Stimulated activated CD4-positive, alpha-beta T cell treated with anti-CD3 and anti-CD28 coated beads, Interleukin-1b, Interleukin-23, amount 100 ng/mL, for 24 hours (primary cell): ENCODE data around the gene HMX1.

Experiments used
- DNase-seq, 4 experiments: peaks; one replicate each; pipeline ENCODE4 v3.0.0-alpha.2; 2020; ENCODE audit warnings: low read depth in 4 of 4, low spot score in 1 of 4

The HMX1 gene

DNA sequence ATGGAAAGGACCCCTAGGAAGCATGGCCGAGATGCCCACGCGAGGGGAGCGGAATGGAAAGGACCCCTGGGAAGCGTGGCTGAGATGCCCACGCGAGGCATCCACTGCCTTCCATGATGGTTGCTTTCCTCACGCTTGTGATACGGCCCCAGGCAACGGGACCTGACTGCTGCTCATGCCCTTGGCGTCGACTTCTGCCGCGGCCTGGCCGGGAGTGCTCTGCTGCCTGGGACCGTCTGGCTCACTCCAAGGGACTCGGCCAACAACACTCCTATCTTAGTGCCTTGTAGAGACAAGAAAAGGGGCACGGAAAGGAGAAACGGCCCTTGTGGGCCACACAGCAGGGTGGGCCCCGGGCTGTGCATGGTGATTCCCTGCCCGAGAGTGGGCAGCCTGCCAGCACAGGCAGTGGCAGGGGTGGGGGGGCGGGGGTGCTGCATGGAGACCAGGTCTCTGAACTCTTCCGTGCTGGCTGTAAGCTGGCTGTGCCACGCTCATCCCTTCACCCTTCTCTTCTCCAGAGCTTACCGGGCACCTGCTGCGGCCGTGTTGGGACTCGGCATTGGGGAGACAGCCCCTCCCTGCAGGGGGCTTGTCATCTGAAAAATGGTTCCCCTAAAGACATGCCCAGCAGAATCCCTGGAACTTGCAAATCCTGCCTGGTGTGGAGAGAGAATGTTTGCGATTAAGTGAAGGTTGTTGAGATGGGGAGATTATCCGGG is 38.6 kb upstream of the HMX1 start:
- no peak for DNase-seq

DNA sequence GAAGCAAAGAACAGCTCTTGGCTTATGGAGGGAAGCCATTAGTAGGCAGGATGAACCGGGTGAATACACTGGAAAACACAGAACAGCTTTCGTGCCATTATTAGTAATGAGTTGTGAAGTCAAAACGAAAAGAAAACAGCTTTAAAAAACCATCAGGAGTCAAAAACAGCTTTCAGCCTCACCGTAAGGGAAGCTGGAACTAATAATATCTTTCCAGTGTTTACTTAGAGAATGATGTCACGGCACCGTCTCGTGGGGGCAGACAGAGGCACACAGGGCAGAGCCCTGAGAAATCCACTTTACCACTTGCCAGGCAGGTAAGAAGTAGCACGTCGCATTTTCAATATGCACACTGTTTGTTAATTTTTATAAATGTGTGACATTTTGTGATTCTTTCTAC is 37.9 kb upstream of the HMX1 start:
- no peak for DNase-seq

DNA sequence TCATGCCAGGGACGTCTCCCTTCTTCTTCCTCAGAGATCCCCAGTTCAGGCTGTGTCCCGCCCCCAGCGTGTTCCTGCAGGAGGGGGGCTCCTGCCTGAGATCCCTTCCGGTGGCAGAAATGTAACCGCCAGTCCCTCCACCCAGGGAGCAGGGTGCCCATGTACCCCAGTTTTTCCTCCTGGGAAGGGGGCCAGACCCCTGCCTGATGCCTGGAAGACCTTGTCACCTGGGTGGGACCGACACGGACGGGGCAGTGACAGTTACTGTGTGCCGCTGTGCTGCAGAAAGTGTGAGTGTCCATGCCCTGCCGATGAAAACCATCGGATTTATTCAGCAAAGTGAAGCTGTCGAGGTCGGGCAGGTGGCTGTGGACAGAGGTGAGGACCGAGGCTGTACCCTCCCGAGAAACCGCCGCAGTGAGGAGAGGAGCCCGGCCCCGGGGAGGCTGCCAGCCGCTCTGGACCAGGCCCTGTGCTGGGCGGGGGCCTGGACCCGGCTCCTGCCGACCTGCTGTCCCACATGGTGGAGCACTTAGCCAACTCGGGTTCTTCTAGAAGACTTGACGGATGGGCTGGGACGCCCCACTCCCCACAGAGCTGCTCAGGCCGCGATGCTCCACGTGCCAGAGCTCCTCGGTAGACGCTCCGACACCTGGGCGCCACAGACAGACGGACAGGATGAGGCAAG is 36.7 kb upstream of the HMX1 start:
- DNase-seq, result no peak

DNA sequence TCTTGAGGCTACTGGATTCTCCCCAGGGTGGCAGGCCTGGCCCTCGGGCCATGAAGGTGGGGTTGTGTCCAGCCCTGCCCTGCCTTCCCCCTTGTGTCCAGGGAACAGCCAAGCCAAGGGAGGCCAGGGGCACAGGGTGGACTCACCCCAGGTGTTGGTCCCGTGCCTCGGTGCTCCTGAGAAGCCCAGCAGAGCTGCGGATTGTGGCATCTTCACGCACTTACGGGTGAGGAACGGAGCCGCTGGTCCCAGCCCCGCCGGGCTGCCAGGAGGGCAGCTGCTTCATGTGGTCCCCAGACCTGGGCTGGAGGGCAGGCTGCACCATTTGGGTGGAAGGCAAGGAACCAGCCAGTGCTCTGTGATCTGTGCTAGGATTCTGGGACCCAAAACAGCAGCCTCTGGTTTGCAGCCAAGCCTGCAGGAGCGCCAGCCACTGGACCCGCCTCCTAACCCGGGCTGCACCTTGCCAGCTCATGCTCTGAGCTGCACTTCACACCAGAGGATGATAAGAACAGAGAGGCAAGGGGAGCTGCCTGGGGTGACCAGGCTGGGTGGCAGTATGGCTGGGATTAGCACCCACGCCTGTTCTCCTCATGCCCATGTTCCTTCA is 36.1 kb upstream of the HMX1 start:
- DNase-seq, result no peak

DNA sequence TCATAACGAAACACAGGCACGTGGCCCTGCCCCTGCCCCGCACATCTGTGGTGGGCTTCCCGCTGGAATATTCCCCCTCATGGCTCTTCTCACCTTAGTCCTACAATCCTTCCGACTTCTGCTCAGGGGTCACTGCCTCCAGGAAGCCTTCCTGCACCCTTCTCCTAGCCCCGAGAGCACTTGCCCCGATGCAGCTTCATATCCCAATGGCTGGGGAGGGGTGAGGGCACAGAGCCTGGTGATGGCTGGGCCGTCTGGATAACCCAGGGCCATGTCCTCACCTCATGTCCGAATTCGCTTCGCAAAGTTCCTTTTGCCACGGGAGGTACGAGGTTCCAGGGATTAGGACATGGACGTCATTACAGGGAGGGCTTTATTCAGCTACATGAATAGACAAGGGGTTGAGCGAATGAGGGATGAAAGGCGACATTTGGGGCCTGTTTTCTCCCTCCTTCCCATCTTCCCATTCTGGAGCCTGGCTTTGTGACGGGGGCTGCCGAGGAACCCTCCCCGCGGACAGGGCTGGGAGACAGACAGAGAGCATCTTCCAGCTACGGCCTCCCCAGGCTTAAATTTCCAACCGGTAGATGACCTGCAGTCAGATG is 35.5 kb upstream of the HMX1 start:
- DNase-seq, result no peak

- no peak for DNase-seq
Observed at GRCh38 chr4:8906668-8906970, 35.0 kb upstream of the HMX1 start.

- DNase-seq, result no peak
Observed at GRCh38 chr4:8905773-8906667, 34.4 kb upstream of the HMX1 start.

DNA sequence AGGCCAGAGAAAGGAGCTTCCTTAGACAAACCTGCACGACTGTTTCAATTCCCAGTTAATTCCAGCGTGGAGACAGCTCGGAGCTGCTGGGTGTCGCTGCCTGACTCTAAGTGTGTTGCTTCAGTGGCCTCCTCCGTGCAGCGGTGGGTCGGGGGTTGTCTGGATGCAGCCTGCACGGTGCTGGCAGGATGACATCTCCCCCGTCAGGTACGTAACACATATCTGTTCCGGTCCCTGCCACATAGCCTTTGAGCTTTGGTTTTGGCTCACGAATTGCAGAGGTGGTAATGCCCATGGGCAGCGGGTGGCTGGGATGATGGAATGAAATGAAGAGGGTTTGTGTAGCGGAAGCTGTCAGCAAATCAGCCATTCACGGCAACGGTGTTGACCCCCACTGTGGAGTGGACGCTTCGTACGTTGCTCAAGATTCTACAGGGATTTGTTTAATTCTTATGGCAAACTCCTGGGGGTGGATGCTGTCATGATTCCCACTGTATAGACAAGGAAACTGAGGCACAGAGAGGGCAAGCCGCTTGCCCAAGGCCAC is 33.7 kb upstream of the HMX1 start:
- no peak for DNase-seq

GRCh38 chr4:8904666-8905065 is 33.0 kb upstream of the HMX1 start:
- no peak for DNase-seq

- DNase-seq, result no peak
Observed at GRCh38 chr4:8904041-8904501, 32.4 kb upstream of the HMX1 start.

DNA sequence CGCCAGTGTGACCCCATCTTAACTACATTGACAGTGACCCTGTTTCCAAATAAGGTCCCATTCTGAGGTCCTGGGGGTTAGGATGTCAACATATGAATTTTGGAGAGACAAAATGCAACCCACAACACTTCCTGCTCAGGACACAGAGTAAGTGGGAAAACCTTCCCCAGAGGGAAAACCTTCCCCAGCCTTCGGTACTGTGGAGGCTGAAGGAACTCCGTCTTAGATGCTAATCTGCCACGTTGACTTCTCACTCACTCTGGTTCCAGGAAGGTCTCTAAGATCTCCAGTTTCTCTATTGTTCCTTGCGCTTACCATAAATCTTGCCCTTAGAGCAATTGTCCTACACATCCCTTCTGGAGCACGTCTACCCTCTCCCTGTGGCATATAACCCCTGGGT is 29.7 kb upstream of the HMX1 start:
- no peak for DNase-seq

GRCh38 chr4:8900588-8900987 is 28.9 kb upstream of the HMX1 start:
- no peak for DNase-seq

- no peak for DNase-seq
Observed at GRCh38 chr4:8898419-8898818, 26.8 kb upstream of the HMX1 start.

DNA sequence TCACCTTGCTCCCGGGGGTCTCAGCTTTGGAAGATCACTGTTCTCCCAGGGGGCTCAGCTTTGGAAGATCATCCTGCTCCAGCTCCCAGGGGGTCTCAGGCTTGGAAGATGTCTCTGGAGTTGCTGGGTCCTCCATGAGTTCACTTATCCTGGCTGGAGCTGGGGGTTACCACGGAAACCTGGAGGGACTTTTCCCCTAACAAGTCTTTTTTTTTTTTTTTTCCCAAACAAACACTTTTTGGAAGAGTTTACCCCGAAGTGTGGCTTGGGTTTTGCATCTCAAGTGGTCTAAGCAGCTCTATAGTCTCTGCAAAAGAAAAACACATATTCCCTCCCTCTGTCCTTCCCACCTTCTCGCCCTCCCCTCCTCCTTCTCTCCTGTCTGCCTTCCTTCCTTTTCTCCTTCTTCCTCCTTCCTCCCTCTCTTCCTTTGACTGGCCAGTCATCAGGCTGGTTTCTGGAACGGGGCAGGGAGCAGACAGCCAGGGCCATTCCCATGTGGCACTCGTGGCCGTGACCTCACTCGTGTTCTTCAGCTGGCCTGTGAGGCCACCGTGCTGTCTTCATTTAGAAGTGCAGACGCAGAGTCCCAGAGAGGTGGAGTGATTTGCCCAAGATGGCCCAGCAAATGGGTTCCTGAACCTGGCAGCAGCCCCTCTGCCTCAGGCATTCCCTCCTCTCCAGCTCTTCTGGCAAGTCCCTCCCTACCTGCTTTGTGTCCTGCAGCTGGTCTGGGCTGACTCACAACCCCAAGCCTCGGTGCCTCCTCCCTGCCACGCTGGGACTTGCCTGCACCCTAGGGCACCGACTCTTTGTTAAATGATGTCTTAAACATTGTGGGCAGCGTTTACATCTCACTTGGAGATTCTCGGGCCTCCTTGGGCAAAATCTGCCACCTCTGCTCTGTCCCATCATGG is 25.9 kb upstream of the HMX1 start:
- no peak for DNase-seq

DNA sequence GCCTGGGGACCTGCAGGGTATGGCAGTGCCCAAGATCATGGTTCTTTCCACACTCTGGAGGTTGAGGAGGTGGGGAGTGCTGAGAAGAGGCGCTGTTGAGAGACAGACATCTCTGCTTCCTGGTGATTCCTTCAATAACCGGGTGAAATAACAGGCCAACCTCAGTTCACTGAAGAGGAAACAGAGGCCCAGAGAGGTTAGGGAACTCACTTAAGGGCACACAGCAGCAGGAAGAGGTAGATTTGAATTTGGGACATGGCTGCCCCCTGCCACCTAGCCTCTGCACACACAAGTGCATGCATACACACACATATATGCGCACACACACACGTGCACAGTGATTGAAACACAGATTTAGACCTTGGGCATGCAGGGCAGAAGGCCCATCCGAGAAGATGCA is 24.9 kb upstream of the HMX1 start:
- no peak for DNase-seq

DNA sequence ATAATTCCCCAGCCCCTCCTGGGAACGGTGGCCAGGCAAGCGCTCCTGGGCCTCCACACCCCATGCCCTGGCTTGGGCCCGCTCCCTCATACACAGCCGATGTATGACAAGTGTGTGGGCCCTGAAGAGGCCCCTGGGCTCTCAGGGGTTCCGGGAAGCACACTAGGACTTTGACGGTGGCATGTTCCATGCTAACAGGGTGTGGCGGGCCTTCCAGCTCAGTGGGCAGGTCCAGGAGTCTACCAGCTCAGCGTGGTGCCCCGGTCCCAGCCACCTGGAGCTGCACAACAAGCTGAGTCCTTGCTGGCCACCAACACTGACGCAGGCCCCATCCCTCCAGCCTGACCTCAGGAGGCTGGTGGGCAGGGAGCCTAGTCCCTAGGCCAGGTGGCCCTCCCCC is 24.4 kb upstream of the HMX1 start:
- no peak for DNase-seq

GRCh38 chr4:8895295-8895694 is 23.7 kb upstream of the HMX1 start:
- DNase-seq, result no peak

DNA sequence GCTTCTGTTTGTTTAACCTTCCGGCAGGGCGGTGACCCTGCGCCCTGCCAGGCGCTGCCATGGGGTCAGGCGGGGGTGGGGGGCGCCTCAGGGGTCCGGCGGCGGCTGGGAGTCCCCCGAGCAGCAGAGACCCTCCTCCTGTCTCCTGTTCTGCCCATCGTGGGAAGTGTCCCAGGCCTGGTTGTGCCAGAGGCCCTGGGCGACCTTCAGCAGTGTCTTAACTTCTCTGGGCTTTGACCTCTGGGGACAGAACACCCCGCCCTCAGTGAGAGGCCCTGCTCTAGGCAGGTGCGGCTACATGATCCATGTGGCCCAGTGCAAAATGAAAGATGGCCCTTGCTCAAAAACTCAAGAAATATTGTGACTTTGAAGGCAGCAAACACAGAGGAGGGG is 22.8 kb upstream of the HMX1 start:
- no peak for DNase-seq

GRCh38 chr4:8893624-8894423 is 22.2 kb upstream of the HMX1 start:
- DNase-seq, result no peak
